Panc1 (cell line): ENCODE results near the gene FHL5. TPM values are rescaled to one million over a fixed set of nuclear protein-coding genes. Genes with fewer than 3 reads are reported as not detected.

Experiments
- ATAC-seq: fragments of 200-7000 bp; cut with Tn5 transposase; 2 replicates; pipeline ENCODE4 v1.9.1; 2020; ENCODE audit warnings: mild to moderate bottlenecking, moderate library complexity
- BruUV-seq: library from RNA; stranded (reverse); fragments of 400-500 nt; replicated peaks from 2 replicates; lab custom pipeline; 2021; lab: Mats Ljungman, UMichigan
- CTCF ChIA-PET: fragments of 300-600 bp; sonication (Branson Sonifier 250); formaldehyde crosslinking; loops from one replicate; lab custom pipeline; 2022; ENCODE audit warnings: antibody characterized with exemption; lab: Charles Lee
- POLR2A ChIA-PET: fragments of 300-600 bp; sonication (Branson Sonifier 250); formaldehyde crosslinking; loops from one replicate; lab custom pipeline; 2022; ENCODE audit warnings: antibody characterized with exemption; lab: Charles Lee
- DNase-seq: peaks from one replicate; pipeline ENCODE4 v3.0.0-alpha.2; 2010; ENCODE audit warnings: low read depth, low spot score
- H3K27ac ChIP-seq: 2 replicates; pipeline ENCODE4 v1.5.1; 2011; ENCODE audit warnings: mild to moderate bottlenecking, low read length, inconsistent platforms
- H3K27me3 ChIP-seq: fragments of 200-500 bp; sonication (Bioruptor generic); 2 replicates; pipeline ENCODE4 v1.6.0; 2014; ENCODE audit warnings: low read length, inconsistent platforms; ENCODE audit not compliant: control insufficient read depth, insufficient read depth
- H3K36me3 ChIP-seq: fragments of 200-500 bp; sonication (Bioruptor generic); 2 replicates; pipeline ENCODE4 v1.5.1; 2014; ENCODE audit warnings: inconsistent platforms, mild to moderate bottlenecking, low read length, moderate library complexity; ENCODE audit not compliant: control insufficient read depth, insufficient read depth
- H3K4me1 ChIP-seq: 2 replicates; pipeline ENCODE4 v1.5.1; 2011; ENCODE audit warnings: inconsistent platforms, mild to moderate bottlenecking, low read length, moderate library complexity; ENCODE audit not compliant: control insufficient read depth, insufficient read depth
- H3K4me3 ChIP-seq, 2 experiments: 2 replicates each; pipeline ENCODE4 v1.5.1; 2011 to 2012; ENCODE audit warnings: low read depth in 2 of 2, low read length in 2 of 2, mild to moderate bottlenecking in 2 of 2, inconsistent platforms in 1 of 2, moderate library complexity in 1 of 2
- H3K9me3 ChIP-seq: fragments of 200-500 bp; sonication (Bioruptor generic); 2 replicates; pipeline ENCODE4 v1.5.1; 2014; ENCODE audit warnings: low read depth, mild to moderate bottlenecking, inconsistent platforms, low read length, moderate library complexity; ENCODE audit not compliant: control insufficient read depth, insufficient read depth
- POLR2AphosphoS5 ChIP-seq: IDR thresholded peaks from 2 replicates; pipeline ENCODE4 v1.6.1; 2012; ENCODE audit warnings: mild to moderate bottlenecking, low read depth, low read length, moderate library complexity
- SIN3A ChIP-seq: IDR thresholded peaks from 2 replicates; pipeline ENCODE4 v1.6.1; 2012; ENCODE audit warnings: low read depth, mild to moderate bottlenecking, low read length, moderate library complexity, borderline replicate concordance; ENCODE audit not compliant: insufficient read depth
- TCF7L2 ChIP-seq: IDR thresholded peaks from 2 replicates; pipeline ENCODE4 v1.6.1; 2011; ENCODE audit warnings: mild to moderate bottlenecking, low read depth, low read length, inconsistent platforms
- in situ Hi-C: cut with HindIII; loops from 2 replicates; pipeline ENCODE4 v1.10.0; 2016; ENCODE audit warnings: low sequenced_read_pairs, low pct_unique_long_range_greater_than_20kb
- intact Hi-C: fragments of 100-400 bp; cut with micrococcal nuclease; formaldehyde crosslinking; loops from one replicate; pipeline ENCODE4 v1.10.0; 2022; ENCODE audit not compliant: unreplicated experiment
- total RNA-seq: library from RNA; stranded (reverse); gene quantifications from one replicate; pipeline ENCODE4 v1.2.1, GENCODE V29; 2021; ENCODE audit not compliant: unreplicated experiment
- TF ChIP-seq, protein P1 (sequence below), 2 experiments: IDR thresholded peaks; 2 replicates each; pipeline ENCODE4 v1.6.1; 2011 to 2012; ENCODE audit warnings: low read depth in 2 of 2, control low read depth in 1 of 2, low read length in 1 of 2, mild to moderate bottlenecking in 1 of 2, moderate library complexity in 1 of 2; ENCODE audit not compliant: insufficient read depth in 1 of 2
- TF ChIP-seq, protein P2 (sequence below): fragments of 450-650 bp; IDR thresholded peaks from 2 replicates; pipeline ENCODE4 v1.5.1; 2017; ENCODE audit warnings: mild to moderate bottlenecking

Gene FHL5
- total RNA-seq, 1 experiment from 2014 or later = not detected

DNA sequence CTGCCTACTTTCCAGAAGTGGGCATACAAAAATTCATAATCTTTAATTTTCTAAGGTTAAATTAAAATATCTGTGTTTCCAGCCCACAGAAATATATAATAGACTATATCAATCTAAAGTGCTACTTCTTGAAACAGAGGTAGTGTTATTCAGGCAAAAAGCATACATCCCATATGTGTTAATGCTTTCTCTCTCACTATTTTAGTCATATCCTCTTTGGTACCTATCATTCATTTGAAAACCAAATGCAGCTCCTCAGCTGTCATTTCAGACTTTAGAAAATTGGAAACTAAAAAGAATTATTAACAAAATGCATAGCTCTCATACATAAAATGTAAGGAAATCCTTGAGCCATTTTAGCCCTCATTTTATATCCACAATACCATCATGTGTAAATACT is 925 bp downstream of the FHL5 start:
- no peak overlapping the region for H3K4me3 ChIP-seq
- CTCF ChIA-PET = no interaction called here
- intact Hi-C loops = no loop called here
- TF ChIP-seq, protein P1, sequence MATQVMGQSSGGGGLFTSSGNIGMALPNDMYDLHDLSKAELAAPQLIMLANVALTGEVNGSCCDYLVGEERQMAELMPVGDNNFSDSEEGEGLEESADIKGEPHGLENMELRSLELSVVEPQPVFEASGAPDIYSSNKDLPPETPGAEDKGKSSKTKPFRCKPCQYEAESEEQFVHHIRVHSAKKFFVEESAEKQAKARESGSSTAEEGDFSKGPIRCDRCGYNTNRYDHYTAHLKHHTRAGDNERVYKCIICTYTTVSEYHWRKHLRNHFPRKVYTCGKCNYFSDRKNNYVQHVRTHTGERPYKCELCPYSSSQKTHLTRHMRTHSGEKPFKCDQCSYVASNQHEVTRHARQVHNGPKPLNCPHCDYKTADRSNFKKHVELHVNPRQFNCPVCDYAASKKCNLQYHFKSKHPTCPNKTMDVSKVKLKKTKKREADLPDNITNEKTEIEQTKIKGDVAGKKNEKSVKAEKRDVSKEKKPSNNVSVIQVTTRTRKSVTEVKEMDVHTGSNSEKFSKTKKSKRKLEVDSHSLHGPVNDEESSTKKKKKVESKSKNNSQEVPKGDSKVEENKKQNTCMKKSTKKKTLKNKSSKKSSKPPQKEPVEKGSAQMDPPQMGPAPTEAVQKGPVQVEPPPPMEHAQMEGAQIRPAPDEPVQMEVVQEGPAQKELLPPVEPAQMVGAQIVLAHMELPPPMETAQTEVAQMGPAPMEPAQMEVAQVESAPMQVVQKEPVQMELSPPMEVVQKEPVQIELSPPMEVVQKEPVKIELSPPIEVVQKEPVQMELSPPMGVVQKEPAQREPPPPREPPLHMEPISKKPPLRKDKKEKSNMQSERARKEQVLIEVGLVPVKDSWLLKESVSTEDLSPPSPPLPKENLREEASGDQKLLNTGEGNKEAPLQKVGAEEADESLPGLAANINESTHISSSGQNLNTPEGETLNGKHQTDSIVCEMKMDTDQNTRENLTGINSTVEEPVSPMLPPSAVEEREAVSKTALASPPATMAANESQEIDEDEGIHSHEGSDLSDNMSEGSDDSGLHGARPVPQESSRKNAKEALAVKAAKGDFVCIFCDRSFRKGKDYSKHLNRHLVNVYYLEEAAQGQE (IDR thresholded peaks at IDR 0.05; ENCODE audit: insufficient read depth in 1 of 2, low read depth in 2 of 2, low read length in 1 of 2) = no peak
- TF ChIP-seq POLR2AphosphoS5 = no peak
- TF ChIP-seq, protein P2, sequence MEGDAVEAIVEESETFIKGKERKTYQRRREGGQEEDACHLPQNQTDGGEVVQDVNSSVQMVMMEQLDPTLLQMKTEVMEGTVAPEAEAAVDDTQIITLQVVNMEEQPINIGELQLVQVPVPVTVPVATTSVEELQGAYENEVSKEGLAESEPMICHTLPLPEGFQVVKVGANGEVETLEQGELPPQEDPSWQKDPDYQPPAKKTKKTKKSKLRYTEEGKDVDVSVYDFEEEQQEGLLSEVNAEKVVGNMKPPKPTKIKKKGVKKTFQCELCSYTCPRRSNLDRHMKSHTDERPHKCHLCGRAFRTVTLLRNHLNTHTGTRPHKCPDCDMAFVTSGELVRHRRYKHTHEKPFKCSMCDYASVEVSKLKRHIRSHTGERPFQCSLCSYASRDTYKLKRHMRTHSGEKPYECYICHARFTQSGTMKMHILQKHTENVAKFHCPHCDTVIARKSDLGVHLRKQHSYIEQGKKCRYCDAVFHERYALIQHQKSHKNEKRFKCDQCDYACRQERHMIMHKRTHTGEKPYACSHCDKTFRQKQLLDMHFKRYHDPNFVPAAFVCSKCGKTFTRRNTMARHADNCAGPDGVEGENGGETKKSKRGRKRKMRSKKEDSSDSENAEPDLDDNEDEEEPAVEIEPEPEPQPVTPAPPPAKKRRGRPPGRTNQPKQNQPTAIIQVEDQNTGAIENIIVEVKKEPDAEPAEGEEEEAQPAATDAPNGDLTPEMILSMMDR = no peak
- TF ChIP-seq TCF7L2 = no peak
- TF ChIP-seq SIN3A = no peak
- in situ Hi-C loops = no loop called here
- no peak for DNase-seq
- H3K9me3 ChIP-seq = no peaks in the 10 kb centered on the region
- ATAC-seq = no peak
- POLR2A ChIA-PET = no interaction called here
- H3K27ac ChIP-seq = no peak overlapping the region
- no peaks in the 10 kb centered on the region for H3K4me1 ChIP-seq
- H3K27me3 ChIP-seq = no peaks in the 10 kb centered on the region; the same call in 1 of the 2 replicates
- BruUV-seq = no TSS peak
- no peaks in the 10 kb centered on the region; the same call in 1 of the 2 replicates for H3K36me3 ChIP-seq

- Histone ChIP-seq H3K4me1 (no peaks in the 10 kb centered on the region), H3K27ac (no peak overlapping the region), H3K4me3 (no peak overlapping the region), H3K36me3 (no peaks in the 10 kb centered on the region), H3K9me3 (peaks cover 8% of the 10 kb centered on the region; the same call in 1 of the 2 replicates), H3K27me3 (no peaks in the 10 kb centered on the region)
- intact Hi-C loops = no loop called here
- no TSS peak for BruUV-seq
- ChIA-PET POLR2A (no interaction called here), CTCF (interaction anchor here (0.6 kb wide), 1 partner anchor 457 kb away, joined by 4 read pairs; no protein-coding TSS in a partner anchor)
- TF ChIP-seq POLR2AphosphoS5 = no peak
- no peak for TF ChIP-seq SIN3A
- TF ChIP-seq TCF7L2 = no peak
- TF ChIP-seq, protein P1 (IDR thresholded peaks at IDR 0.05; ENCODE audit: insufficient read depth in 1 of 2, low read depth in 2 of 2, low read length in 1 of 2) = no peak
- TF ChIP-seq, protein P2 = no peak
- in situ Hi-C loops = no loop called here
- no peak for DNase-seq
- no peak for ATAC-seq
Observed at GRCh38 chr6:96570053-96570452, 7.1 kb downstream of the FHL5 start.
